Smooth muscle cell (in vitro differentiated cells): Measurements from ENCODE around the gene POFUT2. TPM values are rescaled to one million over a fixed set of nuclear protein-coding genes. Genes with fewer than 3 reads are reported as not detected.
"Not testable (repeated sequence)": the region's sequence is repeated elsewhere in the genome, so short reads cannot be mapped to it uniquely, and the experiment has no call there.

Source experiments
- DNase-seq: peaks from one replicate; lab custom pipeline; 2025; ENCODE audit not compliant: unreplicated experiment; lab: John Stamatoyannopoulos, UW
- H2AFZ ChIP-seq: fragments of 200-600 bp; sonication (generic); 2 replicates; pipeline ENCODE4 v1.6.0; 2016; ENCODE audit warnings: antibody characterized with exemption, low read depth, mild to moderate bottlenecking
- H3F3A ChIP-seq: fragments of 200-600 bp; sonication (generic); 2 replicates; pipeline ENCODE4 v1.6.0; 2017; ENCODE audit warnings: antibody characterized with exemption, low read depth
- H3K27ac ChIP-seq: fragments of 200-600 bp; sonication (generic); 2 replicates; pipeline ENCODE4 v1.5.1; 2016; ENCODE audit warnings: low read depth, mild to moderate bottlenecking
- H3K27me3 ChIP-seq: fragments of 200-600 bp; sonication (generic); 2 replicates; pipeline ENCODE4 v1.6.1; 2016; ENCODE audit warnings: low read depth, mild to moderate bottlenecking
- H3K36me3 ChIP-seq: fragments of 200-600 bp; sonication (generic); 2 replicates; pipeline ENCODE4 v1.5.1; 2016; ENCODE audit warnings: low read depth
- H3K4me1 ChIP-seq: fragments of 200-600 bp; sonication (generic); 2 replicates; pipeline ENCODE4 v1.5.1; 2016; ENCODE audit warnings: low read depth
- H3K4me2 ChIP-seq: fragments of 200-600 bp; sonication (generic); 2 replicates; pipeline ENCODE4 v1.6.0; 2016; ENCODE audit warnings: mild to moderate bottlenecking
- H3K4me3 ChIP-seq: fragments of 200-600 bp; sonication (generic); 2 replicates; pipeline ENCODE4 v1.5.1; 2016; ENCODE audit warnings: mild to moderate bottlenecking
- H3K79me2 ChIP-seq: fragments of 200-600 bp; sonication (generic); 2 replicates; pipeline ENCODE4 v1.6.0; 2016; ENCODE audit warnings: low read depth, mild to moderate bottlenecking
- H3K9ac ChIP-seq: fragments of 200-600 bp; sonication (generic); 2 replicates; pipeline ENCODE4 v1.6.0; 2016; ENCODE audit warnings: low read depth
- H3K9me3 ChIP-seq: fragments of 200-600 bp; sonication (generic); replicated peaks from 2 replicates; pipeline ENCODE4 v1.5.1; 2016; ENCODE audit warnings: low read depth
- H4K20me1 ChIP-seq: fragments of 200-600 bp; sonication (generic); 2 replicates; pipeline ENCODE4 v1.6.0; 2016; ENCODE audit warnings: low read depth
- CTCF ChIP-seq: fragments of 200-600 bp; sonication (generic); IDR thresholded peaks from 2 replicates; pipeline ENCODE4 v1.5.1; 2017; ENCODE audit warnings: borderline replicate concordance, mild to moderate bottlenecking, antibody characterized with exemption; ENCODE audit not compliant: insufficient read depth, poor library complexity, severe bottlenecking
- WGBS: methylation state at CpG from one replicate; pipeline ENCODE4 v1.1.7; 2016; ENCODE audit warnings: low lambda C conversion rate; 5-methylcytosine and 5-hydroxymethylcytosine counted together
- polyA plus RNA-seq: library from polyadenylated mRNA; unstranded; fragments of >200 nt; fragmentation: Nextera tagmentation; extraction: Ambion mirVana; gene quantifications from 2 replicates; pipeline ENCODE4 v1.2.1, GENCODE V29; 2016
- total RNA-seq: library from RNA; depleted of rRNA; stranded (reverse); fragments of >200 nt; gene quantifications from 2 replicates; pipeline ENCODE4 v1.2.3, GENCODE V29; 2014

POFUT2 gene
- total and polyA plus RNA-seq, 2 experiments from 2014 or later: 32.1 to 70.0 TPM

GRCh38 chr21:45316871-45317397, 29.2 kb upstream of the POFUT2 start:
- DNase-seq: no peak
- Histone ChIP-seq H3K27me3 (no peaks in the 10 kb centered on the region), H3K79me2 (no peaks in the 10 kb centered on the region), H3K4me1 (peaks cover 7% of the 10 kb centered on the region), H3K9ac (no peak overlapping the region), H3K4me3 (no peak overlapping the region), H3K36me3 (no peaks in the 10 kb centered on the region), H2AFZ (no peak overlapping the region), H4K20me1 (no peaks in the 10 kb centered on the region), H3K27ac (peak overlapping the region; percentile 61), H3K4me2 (peak overlapping the region; percentile 22), H3F3A (no peaks in the 10 kb centered on the region), H3K9me3 (no peaks in the 10 kb centered on the region)
- WGBS: 74% methylated on average over 16 of the region's 16 CpGs
- TF ChIP-seq CTCF: no peak

- not testable (repeated sequence) for H3K9ac ChIP-seq, H2AFZ ChIP-seq, H3K4me1 ChIP-seq, H3K36me3 ChIP-seq, H3K27me3 ChIP-seq, H3K27ac ChIP-seq, DNase-seq, H3K4me2 ChIP-seq, H3F3A ChIP-seq, H3K4me3 ChIP-seq, H3K79me2 ChIP-seq, H4K20me1 ChIP-seq, H3K9me3 ChIP-seq
- 56% methylated on average over 7 of the region's 7 CpGs for WGBS
These were observed 28.2 kb upstream of the POFUT2 start for GRCh38 chr21:45315676-45316470.

- Histone ChIP-seq H3F3A (peaks cover 5% of the 10 kb centered on the region), H3K27ac (peak overlapping the region; percentile 18), H3K9me3 (no peaks in the 10 kb centered on the region), H3K4me3 (no peak overlapping the region), H3K4me1 (peaks cover 7% of the 10 kb centered on the region), H3K79me2 (no peaks in the 10 kb centered on the region), H2AFZ (no peak overlapping the region), H3K9ac (no peak overlapping the region), H3K36me3 (no peaks in the 10 kb centered on the region), H3K27me3 (no peaks in the 10 kb centered on the region), H4K20me1 (no peaks in the 10 kb centered on the region), H3K4me2 (peak overlapping the region; percentile 29)
- no peak for TF ChIP-seq CTCF
- DNase-seq: no peak
- 34% methylated on average over 3 of the region's 3 CpGs for WGBS
These were observed 26.0 kb upstream of the POFUT2 start for GRCh38 chr21:45313682-45314081.

GRCh38 chr21:45313015-45313414, 25.3 kb upstream of the POFUT2 start:
- 80% methylated on average over 14 of the region's 14 CpGs for WGBS
- no peak for TF ChIP-seq CTCF
- Histone ChIP-seq H3K4me2 (peak overlapping the region; percentile 7), H3K27me3 (no peaks in the 10 kb centered on the region), H3K9ac (no peak overlapping the region), H3F3A (peaks cover 9% of the 10 kb centered on the region), H2AFZ (no peak overlapping the region), H3K4me3 (no peak overlapping the region), H3K36me3 (no peaks in the 10 kb centered on the region), H4K20me1 (no peaks in the 10 kb centered on the region), H3K27ac (no peak overlapping the region), H3K9me3 (no peaks in the 10 kb centered on the region), H3K79me2 (no peaks in the 10 kb centered on the region), H3K4me1 (peaks cover 11% of the 10 kb centered on the region)
- no peak for DNase-seq
